GM12891 (cell line): ENCODE results near the gene PLCXD1.

Experiments used
- POLR2A ChIP-seq: IDR thresholded peaks from 2 replicates; pipeline ENCODE4 v1.6.1; 2011; ENCODE audit warnings: low read depth, low read length, control low read depth
- POLR2AphosphoS5 ChIP-seq: IDR thresholded peaks from 2 replicates; pipeline ENCODE4 v1.6.1; 2011; ENCODE audit warnings: low read depth, low read length, control low read depth
- SPI1 ChIP-seq: IDR thresholded peaks from 2 replicates; pipeline ENCODE4 v1.6.1; 2011; ENCODE audit warnings: low read depth, low read length, control low read depth
- TAF1 ChIP-seq: IDR thresholded peaks from 2 replicates; pipeline ENCODE4 v1.6.1; 2011; ENCODE audit warnings: low read depth, low read length, control low read depth

DNA sequence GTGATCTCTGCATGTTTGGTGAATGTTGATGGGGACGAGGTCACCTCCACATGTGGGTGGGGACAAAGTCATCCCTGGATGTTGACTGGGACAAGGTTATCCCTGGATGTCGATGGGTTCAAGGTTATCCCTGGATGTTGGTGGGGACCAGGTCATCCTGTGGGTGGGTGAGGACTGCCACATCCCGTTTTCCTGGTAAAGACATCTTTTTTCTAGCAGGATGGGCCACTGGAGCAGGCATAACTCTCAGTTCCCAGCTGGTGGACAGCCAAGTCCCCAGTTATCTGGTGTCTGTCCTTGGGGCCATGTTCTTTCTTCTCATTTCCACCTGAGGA lies 28.3 kb upstream of the PLCXD1 start:
- TF ChIP-seq POLR2A, result no peak
- TF ChIP-seq POLR2AphosphoS5, result no peak
- TF ChIP-seq SPI1, result no peak
- TF ChIP-seq TAF1, result no peak
